Glomerular visceral epithelial cell (primary cell): ENCODE results near the gene ZSWIM3.
"Not testable (repeated sequence)": the region's sequence is repeated elsewhere in the genome, so short reads cannot be mapped to it uniquely, and the experiment has no call there.

ENCODE experiments used
- DNase-seq: peaks from one replicate; pipeline ENCODE4 v3.0.0-alpha.2; 2016; ENCODE audit errors: extremely low spot score

ZSWIM3 gene

DNA sequence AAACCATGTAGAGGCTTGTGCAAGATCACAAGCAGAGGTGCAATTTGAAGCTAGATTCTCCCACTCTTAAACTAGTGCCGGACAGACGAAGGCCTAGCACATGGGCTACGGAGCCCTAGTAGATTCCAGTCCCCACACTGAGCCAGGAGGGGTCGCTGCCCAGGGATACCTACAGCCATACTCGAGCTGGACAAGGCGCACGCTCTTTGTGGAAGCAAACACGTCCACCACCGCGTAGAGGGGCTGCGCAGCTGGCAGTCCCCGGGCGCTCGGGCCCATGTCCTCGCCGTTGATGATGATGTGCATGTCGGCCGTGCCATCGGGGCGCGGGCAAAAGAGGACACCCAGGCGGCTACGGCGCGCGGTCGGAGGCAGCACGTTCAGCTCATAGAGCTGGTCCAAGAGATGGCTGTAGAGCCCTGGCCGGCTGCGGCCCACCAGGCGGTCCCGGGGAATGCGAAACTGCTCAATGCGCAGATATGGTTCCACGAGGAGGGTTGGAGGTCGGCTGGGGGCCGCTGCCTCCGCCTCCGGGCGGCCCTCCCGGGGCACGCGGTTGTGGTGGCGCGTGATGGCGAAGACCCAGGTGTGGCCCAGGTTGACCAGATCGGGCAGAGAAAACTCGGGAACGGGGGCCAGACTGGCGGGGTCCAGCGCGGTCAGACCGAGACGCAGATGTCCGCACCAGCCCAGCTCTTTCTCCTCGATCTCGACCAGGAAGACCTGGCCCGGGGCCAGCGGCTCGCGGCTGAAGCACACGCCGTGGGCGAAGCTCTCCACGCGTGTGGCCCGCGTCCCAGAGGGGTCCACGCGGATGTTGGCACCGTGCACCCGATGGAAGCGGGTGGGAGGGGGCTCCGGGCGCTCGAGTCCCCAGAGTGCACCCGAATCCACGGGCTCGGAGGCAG is 32.9 kb downstream of the ZSWIM3 start:
- peak; percentile 29 for DNase-seq

DNA sequence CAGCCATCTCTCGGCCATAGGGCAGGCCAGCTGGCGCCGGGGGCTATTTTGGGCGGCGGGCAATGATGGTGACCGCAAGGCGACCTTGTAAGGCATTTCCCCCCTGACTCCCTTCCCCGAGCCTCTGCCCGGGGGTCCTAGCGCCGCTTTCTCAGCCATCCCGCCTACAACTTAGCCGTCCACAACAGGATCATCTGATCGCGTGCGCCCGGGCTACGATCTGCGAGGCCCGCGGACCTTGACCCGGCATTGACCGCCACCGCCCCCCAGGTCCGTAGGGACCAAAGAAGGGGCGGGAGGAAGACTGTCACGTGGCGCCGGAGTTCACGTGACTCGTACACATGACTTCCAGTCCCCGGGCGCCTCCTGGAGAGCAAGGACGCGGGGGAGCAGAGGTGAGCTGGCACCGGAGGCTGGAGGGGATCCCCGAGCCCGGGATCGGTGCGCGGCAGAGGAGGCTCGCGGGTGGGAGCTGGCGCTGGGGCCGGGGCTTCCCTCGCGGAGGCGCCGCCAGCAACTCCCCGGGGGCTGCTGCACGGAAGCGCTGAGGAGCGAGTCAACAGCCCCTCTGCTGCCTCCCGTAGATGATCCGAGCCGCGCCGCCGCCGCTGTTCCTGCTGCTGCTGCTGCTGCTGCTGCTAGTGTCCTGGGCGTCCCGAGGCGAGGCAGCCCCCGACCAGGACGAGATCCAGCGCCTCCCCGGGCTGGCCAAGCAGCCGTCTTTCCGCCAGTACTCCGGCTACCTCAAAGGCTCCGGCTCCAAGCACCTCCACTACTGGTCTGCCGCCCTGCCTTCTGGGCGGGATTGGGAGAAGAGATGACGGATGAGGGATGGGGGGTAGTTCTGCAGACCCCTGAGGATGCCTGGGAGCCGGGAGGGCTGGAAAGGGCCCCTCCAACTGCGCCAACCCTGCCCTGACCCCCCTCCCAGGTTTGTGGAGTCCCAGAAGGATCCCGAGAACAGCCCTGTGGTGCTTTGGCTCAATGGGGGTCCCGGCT is 33.9 kb downstream of the ZSWIM3 start, which contains the start of the genes CTSA and NEURL2:
Gene CTSA, plus strand, starts transcription at position 351 of the 999 bp plus-strand sequence. Its CDS starts 234 bp downstream, at position 585.
Gene NEURL2, minus strand, starts transcription at position 224 of the 999 bp plus-strand sequence. Its CDS starts 217 bp downstream, at position 7.
- peak; percentile 92 for DNase-seq

DNA sequence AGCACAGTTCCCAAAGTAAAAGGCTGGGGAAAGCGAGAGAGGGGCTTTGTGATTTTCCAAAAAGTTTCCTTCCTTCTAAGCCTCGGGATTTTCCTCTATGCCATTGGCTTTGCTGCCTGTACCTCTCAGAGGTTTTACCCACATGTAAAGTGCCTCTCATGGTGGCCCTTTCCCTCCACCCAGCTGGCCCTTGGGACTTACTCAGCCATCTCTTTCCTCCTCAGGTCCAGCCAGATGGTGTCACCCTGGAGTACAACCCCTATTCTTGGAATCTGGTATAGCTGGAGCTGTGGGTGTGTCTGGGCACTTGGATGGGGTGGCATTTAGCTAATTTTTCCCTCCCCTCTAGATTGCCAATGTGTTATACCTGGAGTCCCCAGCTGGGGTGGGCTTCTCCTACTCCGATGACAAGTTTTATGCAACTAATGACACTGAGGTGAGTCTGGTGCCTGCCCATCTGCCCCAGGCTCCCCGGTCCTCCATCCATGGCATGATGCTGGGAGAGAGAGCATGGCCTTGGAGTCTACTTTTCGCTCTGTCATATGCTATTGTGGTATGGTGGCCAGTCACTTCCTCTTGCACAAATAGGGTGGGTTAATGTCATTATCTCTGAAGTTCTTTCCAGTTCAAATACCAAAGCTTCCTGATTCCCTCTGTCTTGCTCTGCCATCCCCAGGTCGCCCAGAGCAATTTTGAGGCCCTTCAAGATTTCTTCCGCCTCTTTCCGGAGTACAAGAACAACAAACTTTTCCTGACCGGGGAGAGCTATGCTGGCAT is 34.8 kb downstream of the ZSWIM3 start:
- DNase-seq: peak; percentile 50

DNA sequence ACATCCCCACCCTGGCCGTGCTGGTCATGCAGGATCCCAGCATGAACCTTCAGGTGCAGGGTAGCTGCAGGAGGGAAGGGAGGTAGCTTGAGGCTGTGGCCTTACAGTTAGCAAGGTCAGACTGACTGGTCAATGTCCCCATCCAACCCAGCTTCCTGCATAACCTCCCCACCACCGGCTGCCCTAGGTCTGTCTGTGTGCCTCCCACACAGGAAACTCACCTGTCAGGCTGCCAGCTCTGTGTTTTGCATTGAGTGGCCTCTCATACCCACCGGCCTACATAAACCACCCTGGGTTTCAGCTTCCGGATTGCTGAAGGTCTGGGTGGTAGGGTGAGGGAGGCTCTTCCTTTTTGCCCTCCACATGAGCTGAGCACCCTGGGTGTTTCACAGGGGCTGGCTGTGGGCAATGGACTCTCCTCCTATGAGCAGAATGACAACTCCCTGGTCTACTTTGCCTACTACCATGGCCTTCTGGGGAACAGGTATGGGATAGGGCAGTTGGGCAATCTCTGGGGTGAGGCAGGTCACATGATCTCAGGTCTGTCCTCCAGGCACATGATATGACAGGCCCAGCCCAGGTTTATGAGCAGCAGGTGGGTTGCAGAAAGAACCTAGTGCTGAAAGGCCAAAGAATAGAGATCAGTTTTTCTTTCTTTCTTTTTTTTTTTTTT is 35.5 kb downstream of the ZSWIM3 start:
- DNase-seq: no peak

DNA sequence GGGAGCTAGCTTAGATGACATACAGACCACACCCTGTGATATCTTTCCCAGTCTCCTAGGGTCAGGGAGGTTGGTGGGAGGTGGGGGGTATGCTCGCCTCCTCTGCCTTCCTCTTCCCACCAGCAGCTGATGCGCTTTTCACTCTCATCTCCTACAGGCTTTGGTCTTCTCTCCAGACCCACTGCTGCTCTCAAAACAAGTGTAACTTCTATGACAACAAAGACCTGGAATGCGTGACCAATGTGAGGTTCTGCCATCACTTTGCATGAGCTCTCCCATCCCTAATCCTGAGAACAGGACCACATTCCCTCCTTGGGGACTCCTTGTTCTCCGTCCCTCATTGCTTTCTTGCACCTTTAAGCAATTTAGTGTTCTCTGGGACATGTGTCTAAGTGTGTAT is 36.4 kb downstream of the ZSWIM3 start:
- DNase-seq: no peak

DNA sequence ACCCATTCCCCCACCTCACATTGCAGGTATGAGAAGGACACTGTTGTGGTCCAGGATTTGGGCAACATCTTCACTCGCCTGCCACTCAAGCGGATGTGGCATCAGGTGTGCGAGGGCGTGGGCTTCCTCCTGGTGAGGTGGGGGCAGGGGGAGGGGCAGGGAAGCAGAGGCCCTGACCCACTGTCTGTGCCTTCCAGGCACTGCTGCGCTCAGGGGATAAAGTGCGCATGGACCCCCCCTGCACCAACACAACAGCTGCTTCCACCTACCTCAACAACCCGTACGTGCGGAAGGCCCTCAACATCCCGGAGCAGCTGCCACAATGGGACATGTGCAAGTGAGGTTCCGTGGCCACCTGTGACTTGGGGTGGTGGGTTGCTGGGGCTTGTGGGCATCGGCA is 37.4 kb downstream of the ZSWIM3 start:
- DNase-seq: no peak

DNA sequence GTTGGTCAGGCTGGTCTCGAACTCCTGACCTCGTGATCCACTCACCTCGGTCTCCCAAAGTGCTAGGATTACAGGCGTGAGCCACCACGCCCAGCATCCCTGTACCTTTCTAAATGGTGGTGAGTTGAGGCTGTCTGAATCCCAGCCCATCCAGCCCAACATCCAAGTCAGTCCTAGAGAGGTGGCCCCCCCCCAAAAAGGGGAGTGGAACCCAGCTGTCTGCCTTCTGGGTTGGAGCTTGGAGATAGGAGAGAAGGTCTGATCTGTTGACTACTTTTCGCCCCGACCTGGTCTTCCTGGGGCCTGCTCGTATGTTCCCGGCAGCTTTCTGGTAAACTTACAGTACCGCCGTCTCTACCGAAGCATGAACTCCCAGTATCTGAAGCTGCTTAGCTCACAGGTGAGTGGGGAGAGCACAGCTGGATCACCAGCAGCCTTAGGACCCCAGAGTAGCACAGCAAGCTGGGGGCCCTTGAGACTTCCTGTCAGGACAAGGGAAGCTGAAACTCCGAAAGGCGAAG is 39.3 kb downstream of the ZSWIM3 start:
- DNase-seq: no peak

DNA sequence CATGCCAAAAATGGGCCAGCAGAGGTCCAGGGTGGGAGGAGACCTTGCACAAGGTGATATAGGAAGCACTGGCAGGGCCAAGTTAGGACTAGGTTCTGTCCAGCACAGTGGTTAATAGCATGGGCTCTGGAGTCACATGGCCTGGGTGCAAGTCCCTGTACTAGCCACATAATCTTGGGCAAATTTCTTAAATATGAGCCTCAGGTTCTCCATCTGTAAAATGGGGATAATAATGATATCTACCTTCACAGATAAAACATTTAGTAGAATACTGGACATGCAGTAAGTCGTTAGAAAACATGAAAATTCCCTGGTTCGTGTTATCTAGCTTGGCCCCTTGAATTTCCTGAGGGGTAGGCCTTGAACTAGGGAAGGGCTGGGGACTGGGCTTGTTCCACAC is 39.9 kb downstream of the ZSWIM3 start:
- no peak for DNase-seq

DNA sequence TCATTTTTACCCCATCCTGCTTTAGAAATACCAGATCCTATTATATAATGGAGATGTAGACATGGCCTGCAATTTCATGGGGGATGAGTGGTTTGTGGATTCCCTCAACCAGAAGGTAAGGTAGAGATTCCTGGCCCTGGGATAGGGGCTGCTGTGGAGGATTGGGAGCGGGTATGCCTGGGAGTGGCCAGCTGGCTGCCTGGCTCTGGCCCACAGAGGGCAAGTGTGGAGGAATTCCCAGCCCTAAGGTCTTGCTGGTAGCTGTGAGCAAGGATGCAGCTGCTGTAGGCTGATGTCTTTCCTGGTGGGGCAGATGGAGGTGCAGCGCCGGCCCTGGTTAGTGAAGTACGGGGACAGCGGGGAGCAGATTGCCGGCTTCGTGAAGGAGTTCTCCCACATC is 40.3 kb downstream of the ZSWIM3 start:
- DNase-seq: no peak

DNA sequence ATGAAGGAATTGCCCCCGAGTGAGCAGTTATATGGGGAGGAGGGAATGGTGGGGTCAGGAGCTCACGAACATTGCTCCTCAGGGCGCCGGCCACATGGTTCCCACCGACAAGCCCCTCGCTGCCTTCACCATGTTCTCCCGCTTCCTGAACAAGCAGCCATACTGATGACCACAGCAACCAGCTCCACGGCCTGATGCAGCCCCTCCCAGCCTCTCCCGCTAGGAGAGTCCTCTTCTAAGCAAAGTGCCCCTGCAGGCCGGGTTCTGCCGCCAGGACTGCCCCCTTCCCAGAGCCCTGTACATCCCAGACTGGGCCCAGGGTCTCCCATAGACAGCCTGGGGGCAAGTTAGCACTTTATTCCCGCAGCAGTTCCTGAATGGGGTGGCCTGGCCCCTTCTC is 40.9 kb downstream of the ZSWIM3 start:
- DNase-seq: no peak

DNA sequence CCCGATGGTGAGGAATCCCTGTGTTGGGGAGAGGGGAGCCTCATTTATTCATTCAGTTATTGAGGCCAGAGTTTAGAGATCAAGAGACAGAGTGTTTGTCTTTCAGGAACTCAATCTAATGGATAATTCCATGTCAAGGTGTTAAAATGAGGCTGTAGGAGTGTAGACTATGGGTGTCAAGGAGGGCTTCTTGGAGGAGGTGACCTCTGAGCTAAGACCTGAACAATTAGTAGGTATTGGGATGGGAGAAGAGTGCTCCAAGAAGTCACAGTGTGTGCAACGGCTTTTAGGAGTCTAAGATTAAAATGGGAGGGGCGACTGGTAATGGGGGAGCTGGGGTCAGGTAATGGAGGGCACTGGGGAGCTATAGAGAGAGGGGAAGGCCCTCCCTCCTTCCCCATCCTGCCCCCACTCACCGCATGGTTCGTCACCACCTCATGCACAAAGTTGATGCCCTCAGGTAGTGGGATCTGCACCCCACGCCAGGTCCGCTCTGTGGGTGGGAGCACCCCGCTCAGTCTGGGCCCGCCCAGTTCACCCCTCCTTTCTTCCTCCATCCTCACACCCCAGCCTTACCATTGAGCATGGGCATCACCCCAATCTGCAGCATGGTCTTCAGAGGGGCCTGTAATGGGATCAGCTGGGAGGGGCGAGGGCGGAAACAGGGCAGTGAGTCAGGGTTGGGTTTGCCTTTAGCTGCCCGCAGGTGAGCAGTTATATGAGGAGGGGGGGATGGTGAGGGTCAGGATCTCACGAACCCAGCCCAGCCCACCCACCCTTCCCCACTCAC is 41.8 kb downstream of the ZSWIM3 start:
- DNase-seq: no peak

DNA sequence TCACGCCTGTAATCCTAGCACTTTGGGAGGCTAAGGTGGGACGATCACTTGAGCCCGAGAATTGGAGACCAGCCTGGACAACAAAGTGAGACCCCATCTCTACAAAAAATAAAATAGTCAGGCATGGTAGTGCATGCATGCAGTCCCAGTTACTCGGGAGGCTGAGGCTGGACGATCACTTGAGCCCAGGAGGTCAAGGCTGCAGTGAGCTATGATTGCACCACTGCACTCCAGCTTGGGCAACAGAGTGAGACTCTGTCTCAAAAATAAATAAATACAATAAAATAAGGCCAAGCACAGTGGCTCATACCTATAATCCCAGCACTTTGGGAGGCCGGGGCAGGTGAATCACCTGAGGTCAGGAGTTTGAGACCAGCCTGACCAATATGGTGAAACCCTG is 43.9 kb downstream of the ZSWIM3 start:
- DNase-seq: not testable (repeated sequence)

DNA sequence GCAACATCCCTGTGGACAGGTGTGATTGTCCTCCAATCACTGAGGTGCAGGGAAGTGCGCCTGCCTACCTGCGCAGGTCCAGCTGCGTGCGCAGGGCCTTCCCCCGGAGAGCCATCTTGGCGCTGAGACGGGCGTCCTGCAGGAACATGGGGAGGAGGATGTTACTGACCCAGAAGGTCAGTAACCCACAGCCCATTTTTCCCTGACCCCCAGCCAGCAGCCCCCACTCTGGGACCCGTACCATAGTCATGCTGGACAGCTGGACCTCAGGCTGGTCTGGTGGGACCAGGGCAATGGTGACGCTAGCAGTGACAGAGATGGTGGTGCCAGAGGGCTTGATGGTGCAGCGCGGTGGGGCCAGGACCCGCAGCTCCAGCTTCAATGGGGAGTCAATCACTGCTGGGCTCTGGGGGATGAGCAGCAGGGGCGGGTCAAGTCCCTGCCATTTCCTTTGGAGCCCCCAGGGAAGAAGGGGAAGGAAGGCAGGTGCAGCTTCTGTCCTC is 44.8 kb downstream of the ZSWIM3 start:
- no peak for DNase-seq

DNA sequence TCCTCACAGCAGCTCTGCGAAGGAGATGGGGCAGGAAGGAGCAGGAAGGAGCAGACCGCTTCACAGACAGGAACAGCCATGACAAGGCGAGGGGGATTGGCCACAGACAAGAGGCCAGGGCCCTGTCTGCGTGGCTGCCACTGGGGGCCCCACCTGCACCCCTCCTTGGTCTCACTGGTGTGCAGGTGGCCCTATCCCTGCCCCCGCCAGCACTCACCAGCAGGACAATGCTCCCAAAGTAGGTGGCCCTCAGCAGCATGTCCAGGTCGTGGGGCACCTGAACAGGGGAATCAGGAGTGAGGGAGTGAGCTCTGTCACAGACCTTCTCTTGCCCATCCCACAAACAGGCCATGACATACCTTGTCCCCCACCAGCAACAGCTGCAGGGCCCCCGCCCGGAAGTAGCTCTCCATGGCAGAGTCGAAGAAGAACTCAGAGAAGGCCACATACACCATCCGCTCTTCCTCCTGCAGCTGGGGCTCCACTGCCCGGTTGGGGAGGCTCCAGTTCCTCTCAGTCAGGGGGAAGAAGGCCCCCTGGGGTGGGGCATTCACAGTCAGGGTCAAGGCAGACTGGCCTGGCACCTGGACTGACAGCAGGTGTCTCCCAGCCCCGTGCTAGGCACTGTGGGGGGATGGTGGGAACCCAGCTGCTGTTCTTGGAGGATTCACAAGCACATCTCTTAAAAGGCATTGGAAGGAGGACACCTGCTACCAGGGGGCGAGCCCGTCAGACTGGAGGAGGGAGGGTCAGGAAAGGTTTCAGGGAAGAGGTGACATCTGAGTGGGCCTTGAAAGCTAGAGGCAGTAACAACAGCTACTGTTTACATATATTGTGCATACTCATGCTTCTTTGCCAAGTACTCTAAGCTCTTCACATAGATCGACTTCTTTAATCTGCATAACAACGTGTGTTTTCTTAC is 47.4 kb downstream of the ZSWIM3 start:
- no peak for DNase-seq

DNA sequence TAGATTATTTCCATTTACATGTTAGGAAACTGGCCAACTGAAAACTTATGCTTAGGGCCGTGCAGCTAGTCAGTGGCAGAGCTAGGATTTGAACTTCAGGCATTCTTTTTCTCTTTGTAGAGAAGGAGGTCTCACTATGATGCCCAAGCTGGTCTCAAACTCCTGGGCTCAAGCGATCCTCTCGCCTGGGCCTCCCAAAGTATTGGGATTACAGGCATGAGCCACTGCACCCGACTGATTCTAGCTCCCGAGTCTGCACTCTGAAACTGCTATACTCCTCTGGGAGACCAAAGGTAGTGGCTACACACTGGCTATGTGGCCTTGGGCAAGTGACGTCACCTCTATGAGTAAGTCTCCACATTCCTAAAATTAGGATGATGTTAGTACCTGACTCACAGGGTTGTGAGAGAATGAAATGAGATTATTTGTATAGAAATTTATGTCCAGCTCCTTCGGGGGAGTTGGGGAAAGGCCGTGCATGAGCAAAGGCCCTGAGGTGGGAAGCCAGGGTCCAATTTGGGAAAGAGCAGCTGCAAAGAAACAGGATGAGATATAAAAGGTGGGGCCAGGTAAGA is 48.2 kb downstream of the ZSWIM3 start:
- peak; percentile 76 for DNase-seq

DNA sequence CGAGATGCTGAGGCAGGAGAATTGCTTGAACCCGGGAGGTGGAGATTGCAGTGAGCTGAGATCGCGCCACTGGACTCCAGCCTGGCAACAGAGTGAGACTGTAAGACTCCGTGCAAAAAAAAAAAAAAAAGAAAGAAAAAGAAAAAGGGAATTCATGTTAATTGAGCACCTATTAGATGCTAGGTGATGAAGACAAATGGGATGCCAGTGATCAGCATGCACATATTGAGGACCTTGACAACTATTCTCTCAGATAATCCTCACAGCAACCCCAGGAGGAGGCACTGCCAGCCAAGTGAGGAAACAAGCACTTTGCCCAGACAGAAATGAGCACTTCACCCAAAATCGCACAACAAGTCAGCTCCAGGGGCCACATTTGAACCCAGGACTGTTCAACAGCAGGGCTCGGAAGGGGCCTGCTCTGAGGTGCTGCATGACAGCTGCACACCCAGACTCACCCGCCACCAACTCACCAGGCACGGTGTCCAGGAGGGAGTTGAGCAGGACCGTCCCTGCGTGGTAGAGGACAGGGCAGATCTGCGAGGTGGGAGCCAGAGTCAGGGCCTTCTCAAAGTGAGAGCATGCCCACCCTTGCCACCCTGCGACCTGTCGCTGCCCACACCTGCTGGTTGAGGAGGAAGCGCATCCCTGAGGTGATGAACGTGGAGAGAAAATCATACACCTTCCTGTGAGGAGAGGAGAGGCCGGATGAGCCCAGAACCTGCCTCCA is 50.0 kb downstream of the ZSWIM3 start:
- no peak for DNase-seq

DNA sequence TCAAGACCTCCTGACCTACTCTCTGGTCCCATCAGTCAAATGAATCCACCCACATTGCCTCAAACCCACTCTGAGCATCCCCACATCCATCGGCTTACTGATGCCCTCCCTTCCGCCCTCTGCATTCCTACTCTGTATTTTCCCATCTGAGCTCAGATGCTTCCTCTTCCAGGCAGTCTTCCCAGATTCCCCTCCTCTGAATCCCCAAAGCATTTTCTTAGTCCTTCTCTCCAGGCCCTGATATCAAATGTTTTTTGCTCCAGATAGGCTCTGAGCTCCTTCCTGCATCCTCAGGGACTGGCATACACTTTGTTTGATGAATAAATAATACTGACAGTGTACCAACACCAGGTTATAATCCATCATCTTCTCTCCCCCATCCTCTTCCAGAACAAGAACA is 50.7 kb downstream of the ZSWIM3 start:
- no peak for DNase-seq
